Ramos (cell line): ENCODE measurements around the gene SEMA3G.

Experiments
- in situ Hi-C: fragments of 300-500 bp; cut with MboI; formaldehyde crosslinking; loops from one replicate; pipeline ENCODE4 v1.14.3; 2022; ENCODE audit warnings: low sequenced_read_pairs; ENCODE audit not compliant: unreplicated experiment

Gene SEMA3G

DNA sequence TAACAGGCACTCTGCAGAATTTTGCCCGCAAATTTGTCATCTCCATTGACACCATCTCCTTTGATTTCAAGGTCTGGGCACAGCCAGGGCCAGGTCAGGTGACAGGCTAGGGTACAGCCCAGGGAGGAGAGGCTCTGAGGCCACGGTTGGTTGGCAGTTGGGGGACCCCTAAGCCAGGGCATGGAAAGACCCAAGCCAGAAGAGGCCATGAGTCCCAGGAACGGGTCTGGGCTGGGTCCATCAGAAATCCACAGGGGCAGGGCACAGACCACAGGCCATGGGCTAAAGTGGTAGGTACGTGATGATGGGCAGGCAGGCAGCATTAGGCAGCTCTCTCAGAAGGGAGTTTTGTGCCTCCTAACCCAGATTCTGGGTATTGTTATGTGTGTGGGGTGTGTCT lies 45.8 kb downstream of the SEMA3G start:
- in situ Hi-C loops: no loop called here

DNA sequence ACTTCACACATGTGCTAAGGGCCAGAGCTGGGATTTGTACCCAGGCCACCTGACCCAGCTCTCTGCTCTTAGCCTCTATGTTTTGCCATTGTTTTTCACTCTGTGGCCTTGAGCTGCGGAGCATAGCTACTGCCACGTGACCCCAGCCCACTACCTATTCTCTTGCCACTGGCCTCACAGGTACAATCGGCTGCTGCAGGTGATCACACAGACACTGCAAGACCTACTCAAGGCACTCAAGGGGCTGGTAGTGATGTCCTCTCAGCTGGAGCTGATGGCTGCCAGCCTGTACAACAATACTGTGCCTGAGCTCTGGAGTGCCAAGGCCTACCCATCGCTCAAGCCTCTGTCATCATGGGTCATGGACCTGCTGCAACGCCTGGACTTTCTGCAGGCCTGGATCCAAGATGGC lies 46.2 kb downstream of the SEMA3G start:
- in situ Hi-C loops: no loop called here

DNA sequence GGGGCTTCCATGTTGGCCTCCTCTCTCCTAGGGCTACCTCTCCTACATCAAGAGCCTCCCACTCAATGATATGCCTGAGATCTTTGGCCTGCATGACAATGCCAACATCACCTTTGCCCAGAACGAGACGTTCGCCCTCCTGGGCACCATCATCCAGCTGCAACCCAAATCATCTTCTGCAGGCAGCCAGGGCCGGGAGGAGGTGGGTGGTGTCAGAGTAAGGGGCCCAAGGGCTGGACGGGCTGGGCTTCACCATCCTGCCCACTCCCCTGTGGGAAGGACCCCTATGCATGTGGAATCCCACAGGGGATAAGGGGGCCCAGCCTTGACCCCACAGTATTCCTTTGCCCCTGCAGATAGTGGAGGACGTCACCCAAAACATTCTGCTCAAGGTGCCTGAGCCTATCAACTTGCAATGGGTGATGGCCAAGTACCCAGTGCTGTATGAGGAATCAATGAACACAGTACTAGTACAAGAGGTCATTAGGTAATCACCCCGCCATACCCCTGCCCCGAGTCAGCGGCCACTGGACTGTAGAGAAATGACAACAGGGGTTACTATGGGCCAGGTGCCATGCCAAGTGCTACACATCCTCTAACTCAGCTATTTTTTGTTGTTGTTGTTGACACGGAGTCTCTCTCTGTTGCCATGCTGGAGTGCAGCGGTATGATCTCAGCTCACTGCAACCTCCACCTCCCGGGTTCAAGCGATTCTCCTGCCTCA lies 47.1 kb downstream of the SEMA3G start:
- in situ Hi-C loops: no loop called here

DNA sequence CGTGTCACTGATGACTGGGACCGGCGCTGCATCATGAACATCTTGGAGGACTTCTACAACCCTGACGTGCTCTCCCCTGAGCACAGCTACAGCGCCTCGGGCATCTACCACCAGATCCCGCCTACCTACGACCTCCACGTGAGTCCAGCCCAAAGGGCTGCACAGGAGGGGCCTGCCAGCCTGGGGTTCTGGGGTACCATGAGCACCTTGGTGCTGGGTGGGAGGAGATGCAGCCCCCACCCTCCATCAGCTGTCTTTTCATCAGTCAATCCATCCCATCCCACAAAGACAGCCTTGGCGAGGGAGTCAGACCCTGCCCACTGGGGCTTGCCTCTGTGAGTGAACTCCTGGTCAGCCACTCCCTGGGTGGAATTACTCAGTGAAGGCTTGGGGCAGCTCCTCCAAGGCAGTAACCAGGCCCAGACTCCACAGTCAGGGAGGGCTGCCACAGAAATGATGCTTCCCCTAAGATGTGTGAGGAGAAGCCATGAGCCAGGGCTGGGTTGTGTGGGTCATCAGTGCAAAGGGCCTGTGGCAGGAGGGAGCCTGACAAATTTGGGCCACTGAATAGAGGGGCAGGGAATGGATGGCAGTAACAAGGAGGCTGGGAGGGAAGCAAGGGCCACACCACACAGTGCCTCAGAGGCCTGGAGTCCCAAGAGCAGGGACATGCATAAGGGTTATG lies 47.9 kb downstream of the SEMA3G start:
- in situ Hi-C loops: no loop called here

DNA sequence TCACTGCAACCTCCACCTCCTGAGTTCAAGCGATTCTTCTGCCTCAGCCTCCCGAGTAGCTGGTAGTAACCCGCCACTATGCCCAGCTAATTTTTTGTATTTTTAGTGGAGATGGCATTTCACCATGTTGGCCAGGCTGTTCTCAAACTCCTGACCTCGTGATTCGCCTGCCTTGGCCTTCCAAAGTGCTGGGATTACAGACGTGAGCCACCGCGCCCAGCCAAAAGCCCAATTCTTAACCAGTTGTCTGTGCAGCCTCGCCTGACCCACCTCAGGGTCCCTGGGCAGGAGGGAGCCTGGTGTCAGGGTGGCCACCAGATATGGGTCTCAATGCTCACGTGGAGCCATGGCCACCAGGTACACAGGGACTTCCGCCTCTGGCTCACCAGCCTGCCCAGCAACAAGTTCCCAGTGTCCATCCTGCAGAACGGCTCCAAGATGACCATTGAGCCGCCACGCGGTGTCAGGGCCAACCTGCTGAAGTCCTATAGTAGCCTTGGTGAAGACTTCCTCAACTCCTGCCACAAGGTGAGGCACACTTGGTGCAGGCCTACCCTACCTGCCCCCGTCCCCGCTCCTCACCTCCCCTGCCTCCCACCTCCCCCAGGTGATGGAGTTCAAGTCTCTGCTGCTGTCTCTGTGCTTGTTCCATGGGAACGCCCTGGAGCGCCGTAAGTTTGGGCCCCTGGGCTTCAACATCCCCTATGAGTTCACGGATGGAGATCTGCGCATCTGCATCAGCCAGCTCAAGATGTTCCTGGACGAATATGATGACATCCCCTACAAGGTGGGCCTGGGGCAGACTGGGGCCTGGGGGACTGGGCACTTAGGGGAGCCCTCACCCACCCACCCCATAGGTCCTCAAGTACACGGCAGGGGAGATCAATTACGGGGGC lies 48.6 kb downstream of the SEMA3G start:
- in situ Hi-C loops: no loop called here

DNA sequence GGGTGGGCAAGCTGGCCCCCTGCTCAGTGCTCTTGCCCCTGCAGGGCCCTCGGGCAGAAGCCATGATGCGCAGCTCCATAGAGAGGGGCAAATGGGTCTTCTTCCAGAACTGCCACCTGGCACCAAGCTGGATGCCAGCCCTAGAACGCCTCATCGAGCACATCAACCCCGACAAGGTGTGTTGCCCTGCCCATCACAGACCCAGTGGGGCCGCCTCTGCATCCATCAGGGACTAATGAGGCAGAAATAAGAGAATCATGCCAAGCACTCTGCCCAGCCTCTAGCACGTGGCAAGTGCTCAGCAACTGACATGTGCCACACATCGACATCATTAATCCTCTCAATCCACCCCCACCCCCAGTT lies 49.4 kb downstream of the SEMA3G start:
- in situ Hi-C loops: no loop called here

DNA sequence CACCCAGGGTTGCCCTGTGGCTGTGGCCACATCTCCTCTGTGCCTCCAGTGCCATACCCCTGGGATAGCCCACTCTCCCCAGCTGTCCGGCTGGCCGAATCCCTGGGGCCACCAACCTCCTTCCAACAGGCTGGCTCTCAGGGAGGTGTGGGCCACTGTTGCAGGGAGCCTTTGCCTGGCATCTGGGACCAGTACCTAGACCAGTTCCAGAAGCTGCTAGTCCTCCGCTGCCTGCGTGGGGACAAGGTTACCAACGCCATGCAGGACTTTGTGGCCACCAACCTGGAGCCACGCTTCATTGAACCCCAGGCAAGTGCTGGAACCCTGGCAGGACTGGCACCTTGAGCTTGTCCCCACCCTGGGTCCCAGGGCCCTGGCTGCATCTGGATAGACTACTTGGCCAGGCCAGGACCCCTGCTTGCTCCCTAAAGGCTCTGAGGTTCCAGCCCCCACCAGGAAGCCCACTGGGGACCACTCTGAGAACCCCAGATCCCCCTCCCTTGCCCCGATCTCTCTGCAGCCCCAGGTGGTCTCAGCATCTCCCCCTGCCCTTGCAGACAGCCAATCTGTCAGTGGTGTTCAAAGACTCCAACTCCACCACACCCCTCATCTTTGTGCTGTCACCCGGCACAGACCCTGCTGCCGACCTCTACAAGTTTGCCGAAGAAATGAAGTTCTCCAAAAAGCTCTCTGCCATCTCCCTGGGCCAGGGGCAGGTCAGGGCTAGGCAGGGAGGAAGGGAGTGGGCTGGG lies 50.0 kb downstream of the SEMA3G start:
- in situ Hi-C loops: no loop called here

DNA sequence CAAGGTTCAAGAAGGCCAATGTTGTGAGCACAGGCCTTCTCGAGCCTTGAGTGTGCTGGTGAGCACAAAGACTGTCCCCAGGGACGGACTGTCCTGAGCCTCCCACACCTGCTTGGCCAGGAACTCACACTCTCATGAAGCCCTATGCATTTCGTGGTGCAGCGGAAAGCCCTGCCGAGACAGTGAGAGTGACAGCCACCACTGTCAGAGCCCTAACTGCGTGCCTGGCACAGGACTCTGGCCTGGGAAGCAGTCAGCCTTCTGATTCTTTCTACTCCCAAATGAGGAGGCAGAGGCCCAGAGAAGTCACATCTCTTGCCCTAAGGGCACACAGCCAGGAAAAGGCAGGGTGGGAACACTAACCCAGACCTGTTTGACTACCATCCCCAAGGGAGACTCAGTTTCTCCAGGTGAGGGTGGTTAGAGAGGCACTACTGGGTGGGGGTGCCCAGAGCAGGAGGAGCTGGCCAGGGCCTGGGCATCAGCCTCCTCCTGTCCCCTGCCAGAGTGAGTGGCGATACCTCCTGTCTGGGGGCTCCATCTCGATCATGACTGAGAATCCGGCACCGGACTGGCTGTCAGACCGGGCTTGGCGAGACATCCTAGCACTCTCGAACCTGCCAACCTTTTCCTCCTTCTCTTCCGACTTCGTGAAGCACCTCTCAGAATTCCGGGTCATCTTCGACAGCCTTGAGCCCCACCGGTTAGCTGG lies 50.8 kb downstream of the SEMA3G start:
- in situ Hi-C loops: no loop called here

DNA sequence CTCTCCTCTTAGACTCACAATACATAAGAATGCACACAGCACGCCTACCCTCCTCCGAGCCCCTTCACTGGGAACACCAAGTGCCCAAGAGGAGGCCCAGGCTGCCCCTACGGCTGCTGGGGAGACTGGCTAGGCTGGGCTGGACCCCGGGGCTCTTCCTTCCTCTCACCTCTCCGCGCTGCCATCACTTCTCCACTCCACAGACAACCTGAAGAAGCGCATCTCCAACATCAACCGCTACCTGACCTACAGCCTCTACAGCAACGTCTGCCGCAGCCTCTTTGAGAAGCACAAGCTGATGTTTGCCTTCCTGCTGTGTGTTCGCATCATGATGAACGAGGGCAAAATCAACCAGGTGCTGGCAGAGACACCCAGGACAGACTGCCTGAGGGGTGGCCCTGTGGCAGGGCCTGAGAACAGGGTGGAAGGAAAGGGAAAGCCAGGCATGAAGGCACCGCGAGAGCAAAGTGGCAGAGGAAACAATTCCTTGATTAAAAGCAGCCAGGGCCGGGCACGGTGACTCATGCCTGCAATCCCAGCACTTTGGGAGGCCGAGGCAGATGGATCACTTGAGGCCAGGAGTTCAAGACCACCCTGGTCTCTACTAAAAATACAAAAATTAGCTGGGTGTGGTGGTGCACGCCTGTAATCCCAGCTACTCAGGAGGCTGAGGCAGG lies 51.6 kb downstream of the SEMA3G start:
- in situ Hi-C loops: no loop called here

DNA sequence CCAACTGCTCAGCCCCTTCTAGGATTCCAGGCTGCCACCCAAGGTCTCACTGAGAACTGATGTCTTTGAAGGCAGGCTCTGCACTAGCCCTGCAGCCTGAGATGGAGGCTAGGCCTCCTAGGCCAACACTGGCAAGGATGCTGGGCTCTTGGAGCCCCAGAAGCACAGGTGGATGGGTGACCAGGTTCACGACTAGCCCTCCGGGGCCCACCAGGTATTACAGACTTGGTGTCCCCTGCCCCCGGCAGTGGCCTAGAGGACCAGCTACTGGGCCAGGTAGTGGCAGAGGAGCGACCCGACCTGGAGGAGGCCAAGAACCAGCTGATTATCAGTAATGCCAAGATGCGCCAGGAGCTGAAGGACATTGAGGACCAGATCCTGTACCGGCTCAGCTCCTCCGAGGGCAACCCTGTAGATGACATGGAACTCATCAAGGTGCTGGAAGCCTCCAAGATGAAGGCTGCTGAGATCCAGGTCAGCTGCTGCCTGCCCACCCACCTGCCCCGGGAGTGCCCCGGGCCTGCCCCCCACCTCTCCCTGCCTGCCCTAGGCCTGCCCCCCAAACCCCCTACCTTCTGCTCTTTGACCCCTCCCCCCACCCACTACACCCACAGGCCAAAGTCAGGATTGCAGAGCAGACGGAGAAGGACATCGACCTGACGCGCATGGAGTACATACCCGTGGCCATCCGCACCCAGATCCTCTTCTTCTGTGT lies 52.5 kb downstream of the SEMA3G start:
- in situ Hi-C loops: no loop called here

DNA sequence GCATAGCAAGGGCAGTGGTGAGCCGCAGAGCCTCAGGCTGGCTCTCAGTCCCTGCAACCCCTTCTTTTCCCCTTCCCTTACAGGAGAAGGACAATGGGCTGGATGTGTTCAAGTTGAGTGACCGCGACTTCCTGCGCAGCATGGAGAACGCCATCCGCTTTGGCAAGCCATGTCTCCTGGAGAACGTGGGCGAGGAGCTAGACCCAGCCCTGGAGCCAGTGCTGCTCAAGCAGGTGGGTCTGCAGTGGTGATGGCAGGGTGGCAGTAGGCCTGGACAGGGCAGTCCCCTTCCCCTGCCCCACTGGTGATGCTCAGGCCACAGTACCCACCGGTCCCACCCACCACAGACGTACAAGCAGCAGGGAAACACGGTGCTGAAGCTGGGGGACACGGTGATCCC lies 53.8 kb downstream of the SEMA3G start:
- in situ Hi-C loops: no loop called here

DNA sequence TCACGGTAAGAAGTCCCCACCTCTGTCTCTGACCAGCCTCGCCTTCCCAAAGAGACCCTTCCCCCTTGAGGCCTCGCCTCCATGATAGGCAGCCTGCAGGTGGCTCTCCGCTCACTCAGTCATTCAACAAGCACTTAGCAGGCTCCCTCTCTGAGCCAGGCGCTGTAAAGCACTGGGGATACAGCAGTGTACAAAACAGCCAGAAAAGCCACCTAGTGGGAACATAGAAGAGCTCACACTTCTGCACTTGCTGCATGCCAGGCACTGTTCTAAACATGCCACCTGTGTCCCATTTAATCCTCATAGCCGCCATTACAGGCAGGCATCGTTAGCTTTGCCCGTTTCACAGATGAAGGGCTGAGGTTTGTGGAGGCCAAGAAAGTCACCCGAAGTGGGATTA lies 56.0 kb downstream of the SEMA3G start:
- in situ Hi-C loops: no loop called here

DNA sequence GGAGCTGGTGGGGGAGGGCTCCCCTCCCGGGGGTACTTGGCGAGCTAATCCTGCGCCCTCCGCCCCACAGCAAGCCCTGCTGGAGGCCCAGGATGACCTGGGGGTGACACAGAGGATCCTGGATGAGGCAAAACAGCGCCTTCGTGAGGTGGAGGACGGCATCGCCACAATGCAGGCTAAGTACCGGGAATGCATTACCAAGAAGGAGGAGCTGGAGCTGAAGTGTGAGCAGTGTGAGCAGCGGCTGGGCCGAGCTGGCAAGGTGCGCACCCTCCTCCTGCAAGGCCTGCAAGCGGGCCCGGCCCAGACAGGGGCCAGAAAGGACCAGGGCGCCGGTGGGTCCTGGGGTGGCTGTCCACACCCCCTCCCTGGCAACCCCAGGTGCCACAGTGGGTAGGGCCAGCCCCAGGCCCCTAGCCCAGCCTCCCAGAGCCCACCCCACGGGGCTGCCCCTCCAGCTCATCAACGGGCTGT lies 56.5 kb downstream of the SEMA3G start:
- in situ Hi-C loops: no loop called here

DNA sequence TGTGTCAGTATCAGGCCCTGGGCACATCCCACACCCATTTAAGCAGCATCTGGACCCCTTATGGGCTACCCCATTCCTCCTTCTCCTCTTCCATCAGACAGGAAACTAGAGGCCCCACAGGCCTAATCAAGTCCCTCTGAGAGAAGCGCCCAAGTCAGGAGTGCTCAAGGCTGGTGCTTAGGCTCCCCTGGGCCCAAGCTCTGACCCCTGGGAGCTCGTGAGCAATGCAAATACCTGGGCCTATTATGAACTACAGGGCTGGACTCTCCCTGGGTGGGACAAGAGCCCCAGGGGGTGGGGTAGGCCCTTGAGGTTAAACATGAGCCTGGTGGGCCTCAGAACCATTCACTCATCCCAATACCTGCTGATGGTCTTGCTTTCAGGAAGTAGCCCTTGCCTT lies 57.4 kb downstream of the SEMA3G start:
- in situ Hi-C loops: no loop called here

DNA sequence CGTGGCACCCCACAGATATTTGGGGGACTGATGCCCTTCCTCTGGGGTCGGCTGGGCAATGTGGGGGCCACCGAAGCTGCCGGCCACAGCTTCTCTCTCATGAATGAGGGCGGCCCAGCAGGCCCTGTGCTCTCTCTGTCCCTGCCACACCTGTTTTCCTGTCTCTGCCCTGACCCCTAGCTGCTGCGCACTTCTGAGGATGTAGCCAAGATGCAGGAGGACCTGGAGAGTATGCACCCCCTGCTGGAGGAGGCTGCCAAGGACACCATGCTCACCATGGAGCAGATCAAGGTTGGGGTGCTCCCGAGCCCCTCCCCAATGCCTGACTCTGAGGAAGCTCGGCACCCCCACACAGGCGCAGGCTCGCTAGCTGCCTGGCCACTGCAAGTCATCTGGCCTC lies 59.7 kb downstream of the SEMA3G start:
- in situ Hi-C loops: no loop called here

DNA sequence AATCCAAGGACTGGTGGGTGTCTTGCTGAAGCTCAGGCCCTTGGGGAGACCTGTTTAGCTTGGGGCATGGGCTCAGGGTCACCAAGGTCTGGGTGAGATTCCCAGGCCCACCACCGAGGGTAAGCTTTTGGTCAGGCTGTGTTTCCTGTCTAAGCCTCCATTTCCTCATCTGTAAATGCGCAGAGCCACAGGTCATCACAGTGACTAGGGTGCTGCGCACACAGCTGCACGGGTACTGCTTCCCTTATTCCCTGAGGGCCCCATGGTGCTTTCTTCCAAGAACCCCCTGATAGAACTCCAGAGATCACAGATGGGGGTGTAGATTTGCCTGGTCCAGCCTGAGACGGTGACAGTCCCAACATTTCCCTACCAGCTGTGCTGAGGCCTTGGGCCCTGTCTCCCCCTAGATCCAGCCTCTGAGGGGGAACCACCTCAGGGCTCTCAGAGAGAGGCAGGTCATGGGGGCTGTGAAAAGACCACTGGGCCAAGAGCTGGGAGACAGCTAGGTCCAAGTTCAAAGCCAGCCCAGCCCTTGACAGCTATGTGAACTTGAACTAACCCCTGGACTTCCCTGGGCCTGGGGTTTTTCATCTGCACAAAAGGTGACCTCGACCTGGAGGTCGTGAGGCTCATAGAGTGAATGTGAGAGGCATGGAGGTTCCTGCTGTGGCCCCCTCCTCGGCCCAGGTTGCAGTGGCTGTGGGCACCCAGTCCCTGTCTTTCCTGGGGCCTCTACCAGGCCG lies 60.7 kb downstream of the SEMA3G start:
- in situ Hi-C loops: no loop called here

DNA sequence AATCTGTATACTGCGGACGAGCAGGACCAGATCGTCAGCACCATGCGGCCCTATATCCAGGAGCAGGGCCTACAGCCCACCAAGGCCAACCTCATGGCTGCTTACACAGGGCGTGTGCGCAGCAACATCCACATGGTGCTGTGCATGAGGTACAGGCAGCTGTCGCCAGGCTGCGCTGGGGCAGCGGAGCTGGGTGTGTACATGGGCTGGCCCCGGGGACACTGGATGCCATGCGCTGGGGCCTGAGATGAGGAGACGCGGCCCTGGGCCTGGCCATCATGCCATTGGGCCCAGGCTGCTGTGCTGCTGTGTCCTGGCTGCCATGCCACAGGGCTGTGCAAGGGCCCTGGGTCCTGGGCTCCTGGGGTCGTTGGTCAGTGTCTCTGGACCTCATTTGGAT lies 61.5 kb downstream of the SEMA3G start:
- in situ Hi-C loops: no loop called here
